Panc1 (cell line): ENCODE data around the gene TMPRSS15.

Source experiments
- POLR2AphosphoS5 ChIP-seq: IDR thresholded peaks from 2 replicates; pipeline ENCODE4 v1.6.1; 2012; ENCODE audit warnings: mild to moderate bottlenecking, low read depth, low read length, moderate library complexity
- SIN3A ChIP-seq: IDR thresholded peaks from 2 replicates; pipeline ENCODE4 v1.6.1; 2012; ENCODE audit warnings: low read depth, mild to moderate bottlenecking, low read length, moderate library complexity, borderline replicate concordance; ENCODE audit not compliant: insufficient read depth
- TCF7L2 ChIP-seq: IDR thresholded peaks from 2 replicates; pipeline ENCODE4 v1.6.1; 2011; ENCODE audit warnings: mild to moderate bottlenecking, low read depth, low read length, inconsistent platforms

DNA sequence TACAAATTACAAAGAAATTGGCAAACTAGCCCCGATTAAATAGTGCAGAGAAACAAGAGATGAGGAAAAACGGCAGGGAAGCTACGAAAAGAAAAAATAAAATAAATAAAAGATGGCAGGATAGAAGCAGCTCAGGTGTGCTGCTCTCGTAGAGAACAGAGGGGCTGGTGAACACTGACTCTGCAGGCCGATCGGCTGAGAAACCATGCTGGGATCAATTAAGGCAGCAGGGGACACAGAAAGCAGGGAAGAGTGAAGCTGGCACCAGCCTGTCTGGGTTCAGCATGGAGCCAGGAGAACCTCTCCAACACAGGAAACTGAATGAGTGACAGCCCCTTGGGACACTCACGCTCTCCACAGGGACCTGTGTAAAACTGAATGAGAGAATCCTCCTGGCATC, 39.5 kb upstream of the TMPRSS15 start:
- TF ChIP-seq POLR2AphosphoS5 = no peak
- TF ChIP-seq SIN3A = no peak
- no peak for TF ChIP-seq TCF7L2
